Stimulated activated naive B cell treated with anti-CD40 and anti-IgM and Interleukin-4, amounts not matched to agents 10 μg/mL and 1 μg/mL and 100 μg/mL, for 72 hours (primary cell): ENCODE results near the gene SLC1A7.

Source experiments
- ATAC-seq, 2 donors: fragments of 150-1000 bp; cut with Tn5 transposase; replicated peaks; 2 replicates each; pipeline ENCODE4 v1.10.0; 2021; ENCODE audit warnings: moderate library complexity in 1 of 2
- DNase-seq: peaks from one replicate; pipeline ENCODE4 v3.0.0; 2021
- H3K27ac Mint-ChIP-seq: one replicate; pipeline ENCODE4 v1.8.0; 2022; ENCODE audit warnings: mild to moderate bottlenecking, mixed read lengths
- H3K27me3 Mint-ChIP-seq, 2 donors: one replicate each; pipeline ENCODE4 v1.8.0; 2022; ENCODE audit warnings: mixed read lengths in 2 of 2
- H3K36me3 Mint-ChIP-seq, 2 donors: one replicate each; pipeline ENCODE4 v1.8.0; 2022; ENCODE audit warnings: mixed read lengths in 2 of 2, mild to moderate bottlenecking in 1 of 2
- H3K4me1 Mint-ChIP-seq, 2 donors: one replicate each; pipeline ENCODE4 v1.8.0; 2022; ENCODE audit warnings: mixed read lengths in 2 of 2, mild to moderate bottlenecking in 1 of 2
- H3K4me3 Mint-ChIP-seq, 2 donors: one replicate each; pipeline ENCODE4 v1.8.0; 2022; ENCODE audit warnings: mild to moderate bottlenecking in 2 of 2, mixed read lengths in 2 of 2, moderate library complexity in 1 of 2
- H3K9me3 Mint-ChIP-seq, 2 donors: one replicate each; pipeline ENCODE4 v1.8.0; 2022; ENCODE audit warnings: mixed read lengths in 2 of 2, mild to moderate bottlenecking in 1 of 2

The SLC1A7 gene

GRCh38 chr1:53069663-53070327, 72.6 kb downstream of the SLC1A7 start:
- H3K4me3 Mint-ChIP-seq = no peak overlapping the region
- H3K9me3 Mint-ChIP-seq = no peaks in the 10 kb centered on the region
- H3K4me1 Mint-ChIP-seq = no peaks in the 10 kb centered on the region
- H3K36me3 Mint-ChIP-seq = no peaks in the 10 kb centered on the region
- ATAC-seq = no peak
- DNase-seq = no peak
- H3K27ac Mint-ChIP-seq = no peak overlapping the region
- H3K27me3 Mint-ChIP-seq = peaks cover 10 to 15% of the 10 kb centered on the region in 2 donors

- Mint-ChIP-seq H3K27ac (no peak overlapping the region), H3K4me1 (no peaks in the 10 kb centered on the region), H3K9me3 (no peaks in the 10 kb centered on the region), H3K27me3 (peaks cover 11 to 13% of the 10 kb centered on the region in 2 donors), H3K36me3 (no peaks in the 10 kb centered on the region), H3K4me3 (no peak overlapping the region)
- DNase-seq = no peak
- ATAC-seq = no peak
These were observed 73.2 kb downstream of the SLC1A7 start for GRCh38 chr1:53069265-53069662.

- DNase-seq (no peak), ATAC-seq (no peak)
- Mint-ChIP-seq H3K4me1 (no peaks in the 10 kb centered on the region), H3K9me3 (no peaks in the 10 kb centered on the region), H3K4me3 (no peak overlapping the region), H3K36me3 (no peaks in the 10 kb centered on the region), H3K27ac (no peak overlapping the region), H3K27me3 (peaks cover 17 to 20% of the 10 kb centered on the region in 2 donors)
These were observed 73.9 kb downstream of the SLC1A7 start for GRCh38 chr1:53068314-53069099.

- DNase-seq (no peak), ATAC-seq (no peak)
- H3K27me3 Mint-ChIP-seq = peaks cover 23 to 26% of the 10 kb centered on the region in 2 donors
- no peaks in the 10 kb centered on the region for H3K36me3 Mint-ChIP-seq
- H3K27ac Mint-ChIP-seq = no peak overlapping the region
- peaks cover 4% of the 10 kb centered on the region in 2 donors for H3K4me1 Mint-ChIP-seq
- no peak overlapping the region for H3K4me3 Mint-ChIP-seq
- H3K9me3 Mint-ChIP-seq = no peaks in the 10 kb centered on the region
These were observed 74.6 kb downstream of the SLC1A7 start for GRCh38 chr1:53067886-53068285.

GRCh38 chr1:53066891-53067738, 75.3 kb downstream of the SLC1A7 start:
- ATAC-seq = no peak
- H3K27me3 Mint-ChIP-seq = peaks cover 28 to 33% of the 10 kb centered on the region in 2 donors
- no peak overlapping the region for H3K27ac Mint-ChIP-seq
- no peak for DNase-seq
- no peaks in the 10 kb centered on the region for H3K9me3 Mint-ChIP-seq
- no peak overlapping the region for H3K4me3 Mint-ChIP-seq
- H3K36me3 Mint-ChIP-seq = no peaks in the 10 kb centered on the region
- peaks cover 6 to 10% of the 10 kb centered on the region in 2 donors for H3K4me1 Mint-ChIP-seq

GRCh38 chr1:53066488-53066887, 76.0 kb downstream of the SLC1A7 start:
- no peak for ATAC-seq
- Mint-ChIP-seq H3K27ac (no peak overlapping the region), H3K4me3 (no peak overlapping the region), H3K27me3 (peaks cover 30 to 39% of the 10 kb centered on the region in 2 donors), H3K36me3 (no peaks in the 10 kb centered on the region), H3K4me1 (peaks cover 6 to 11% of the 10 kb centered on the region in 2 donors), H3K9me3 (no peaks in the 10 kb centered on the region)
- DNase-seq = no peak

- ATAC-seq (no peak), DNase-seq (no peak)
- Mint-ChIP-seq H3K4me3 (no peak overlapping the region), H3K9me3 (no peaks in the 10 kb centered on the region), H3K27me3 (peaks cover 36 to 48% of the 10 kb centered on the region in 2 donors), H3K27ac (no peak overlapping the region), H3K36me3 (no peaks in the 10 kb centered on the region), H3K4me1 (peaks cover 6 to 11% of the 10 kb centered on the region in 2 donors)
These were observed 77.0 kb downstream of the SLC1A7 start for GRCh38 chr1:53065391-53065790.

GRCh38 chr1:53063744-53064515, 78.5 kb downstream of the SLC1A7 start:
- no peaks in the 10 kb centered on the region for H3K36me3 Mint-ChIP-seq
- H3K9me3 Mint-ChIP-seq = no peaks in the 10 kb centered on the region
- H3K27me3 Mint-ChIP-seq = peaks cover 40 to 51% of the 10 kb centered on the region in 2 donors
- no peak overlapping the region for H3K4me3 Mint-ChIP-seq
- DNase-seq = no peak
- H3K27ac Mint-ChIP-seq = no peak overlapping the region
- peaks cover 6 to 11% of the 10 kb centered on the region in 2 donors for H3K4me1 Mint-ChIP-seq
- ATAC-seq = no peak

GRCh38 chr1:53062708-53063591, 79.5 kb downstream of the SLC1A7 start:
- H3K9me3 Mint-ChIP-seq = no peaks in the 10 kb centered on the region
- H3K27me3 Mint-ChIP-seq = peaks cover 40 to 52% of the 10 kb centered on the region in 2 donors
- no peak for DNase-seq
- H3K4me3 Mint-ChIP-seq = peak overlapping the region in 1 of 2 donors; percentile 64
- no peak for ATAC-seq
- no peak overlapping the region for H3K27ac Mint-ChIP-seq
- H3K36me3 Mint-ChIP-seq = no peaks in the 10 kb centered on the region
- H3K4me1 Mint-ChIP-seq = peaks cover 6 to 11% of the 10 kb centered on the region in 2 donors

GRCh38 chr1:53061859-53062707, 80.4 kb downstream of the SLC1A7 start, which contains the start of gene PODN:
PODN (plus strand) TSS chr1:53062213; CDS start chr1:53069856, 7,643 bp downstream.
- DNase-seq (no peak), ATAC-seq (peak; percentile 34 to 54)
- Mint-ChIP-seq H3K27ac (no peak within 1 kb of the TSS), H3K9me3 (no peaks in the 10 kb centered on the region), H3K4me3 (peak within 1 kb of the TSS; percentile 44 to 64), H3K4me1 (peaks cover 6 to 11% of the 10 kb centered on the region in 2 donors), H3K27me3 (peaks cover 40 to 52% of the 10 kb centered on the region in 2 donors), H3K36me3 (no peaks in the 10 kb centered on the region)

- H3K4me1 Mint-ChIP-seq = peaks cover 6 to 11% of the 10 kb centered on the region in 2 donors
- no peak for DNase-seq
- peak overlapping the region; percentile 11 to 55 for H3K4me3 Mint-ChIP-seq
- ATAC-seq = no peak
- no peaks in the 10 kb centered on the region for H3K36me3 Mint-ChIP-seq
- H3K9me3 Mint-ChIP-seq = no peaks in the 10 kb centered on the region
- H3K27me3 Mint-ChIP-seq = peaks cover 40 to 52% of the 10 kb centered on the region in 2 donors
- no peak overlapping the region for H3K27ac Mint-ChIP-seq
These were observed 81.1 kb downstream of the SLC1A7 start for GRCh38 chr1:53061123-53061858.

GRCh38 chr1:53060579-53060978, 81.9 kb downstream of the SLC1A7 start:
- Mint-ChIP-seq H3K4me1 (peaks cover 6 to 11% of the 10 kb centered on the region in 2 donors), H3K27ac (no peak overlapping the region), H3K27me3 (peaks cover 38 to 49% of the 10 kb centered on the region in 2 donors), H3K36me3 (no peaks in the 10 kb centered on the region), H3K4me3 (no peak overlapping the region), H3K9me3 (no peaks in the 10 kb centered on the region)
- ATAC-seq (no peak), DNase-seq (no peak)
